Erythroblast (primary cell): ENCODE results near the gene FUOM.

Experiments used
- GATA1 ChIP-seq: IDR thresholded peaks from 2 replicates; pipeline ENCODE4 v1.6.1; 2011; ENCODE audit warnings: low read depth, mild to moderate bottlenecking, control low read depth, low read length, moderate library complexity
- POLR2A ChIP-seq: IDR thresholded peaks from 2 replicates; pipeline ENCODE4 v1.6.1; 2011; ENCODE audit warnings: mild to moderate bottlenecking, low read length

- TF ChIP-seq POLR2A (no peak), GATA1 (no peak)
Measured at GRCh38 chr10:133339708-133340380, 18.0 kb downstream of the FUOM start.
